Occipital lobe (tissue), 2 donors: ENCODE data around the gene COPS4. TPM values are rescaled to one million over a fixed set of nuclear protein-coding genes. Genes with fewer than 3 reads are reported as not detected.
"Not testable (repeated sequence)": the region's sequence is repeated elsewhere in the genome, so short reads cannot be mapped to it uniquely, and the experiment has no call there.

ENCODE experiments used
- DNase-seq: peaks from one replicate; lab custom pipeline; 2025; lab: John Stamatoyannopoulos, UW
- total RNA-seq: library from RNA; depleted of rRNA; stranded (reverse); fragments of >200 nt; gene quantifications from one replicate; pipeline ENCODE4 v1.2.3, GENCODE V29; 2014

COPS4 gene
- total RNA-seq, 1 donor from 2014 or later, result 155 TPM

- not testable (repeated sequence) for DNase-seq
These were observed 11.4 kb upstream of the COPS4 start for GRCh38 chr4:83023599-83023998.

DNA sequence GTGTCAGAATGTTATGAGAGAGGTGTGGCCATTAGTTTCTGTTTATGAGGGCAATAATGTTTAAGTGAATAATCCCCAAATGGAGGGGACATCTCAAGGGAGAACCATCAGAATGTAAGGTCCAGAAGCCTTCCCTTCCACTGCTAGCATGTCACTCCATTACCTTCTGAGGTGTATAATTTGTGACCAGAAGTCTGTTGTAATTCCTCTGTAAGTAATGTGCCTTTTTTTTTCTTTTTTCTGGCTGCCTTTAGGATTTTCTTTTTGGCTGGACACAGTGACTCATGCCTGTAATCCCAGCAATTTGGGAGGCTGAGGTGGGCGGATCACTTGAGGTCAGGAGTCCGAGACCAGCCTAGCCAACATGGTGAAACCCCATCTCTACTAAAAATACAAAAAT, 10.8 kb upstream of the COPS4 start:
- no peak for DNase-seq

GRCh38 chr4:83025563-83025962, 9.4 kb upstream of the COPS4 start:
- no peak for DNase-seq

DNA sequence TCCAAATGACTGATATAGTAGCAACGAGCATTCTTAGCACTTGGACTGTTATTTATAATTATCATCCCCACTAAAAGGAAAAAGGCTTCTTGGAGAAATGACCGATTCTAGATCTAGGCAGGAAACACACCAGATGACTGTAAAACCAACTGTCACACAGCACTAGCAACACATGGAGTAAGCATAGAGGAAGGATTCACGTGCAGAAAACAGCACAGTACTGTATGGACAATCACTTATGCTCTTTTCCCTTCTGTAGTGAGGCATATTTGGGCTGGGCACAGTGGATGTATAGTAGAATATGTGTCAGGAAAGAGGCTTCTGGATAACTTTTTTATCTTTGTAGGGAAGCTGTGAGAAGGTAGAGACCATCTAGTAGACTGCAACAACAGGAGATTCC, 6.0 kb upstream of the COPS4 start:
- DNase-seq, result no peak

GRCh38 chr4:83029688-83030087, 5.3 kb upstream of the COPS4 start:
- DNase-seq, result no peak

GRCh38 chr4:83036991-83037665, 2.1 kb downstream of the COPS4 start:
- no peak for DNase-seq

DNA sequence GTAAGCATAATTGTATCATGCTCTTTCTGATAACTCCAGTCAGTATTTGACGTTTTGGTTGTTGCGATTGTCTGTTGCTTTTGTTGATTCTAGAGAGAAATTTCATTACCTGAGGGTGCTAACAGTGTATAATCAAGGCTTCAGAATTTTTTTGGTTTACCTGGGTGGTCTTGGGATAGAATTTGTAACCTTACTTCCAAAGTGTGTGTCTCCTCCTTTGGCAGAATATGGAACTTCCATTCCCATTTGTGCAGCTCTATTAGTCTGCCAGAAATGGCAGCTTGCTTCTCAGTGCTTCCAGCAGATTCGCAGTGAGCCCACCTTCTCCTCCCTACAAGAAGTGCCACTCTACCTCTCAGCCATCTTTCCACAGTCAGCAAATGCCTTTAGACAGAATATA, 5.3 kb downstream of the COPS4 start:
- DNase-seq, result no peak

GRCh38 chr4:83043157-83043556, 8.2 kb downstream of the COPS4 start:
- not testable (repeated sequence) for DNase-seq

- no peak for DNase-seq
These were observed 8.9 kb downstream of the COPS4 start for GRCh38 chr4:83043801-83044407.

DNA sequence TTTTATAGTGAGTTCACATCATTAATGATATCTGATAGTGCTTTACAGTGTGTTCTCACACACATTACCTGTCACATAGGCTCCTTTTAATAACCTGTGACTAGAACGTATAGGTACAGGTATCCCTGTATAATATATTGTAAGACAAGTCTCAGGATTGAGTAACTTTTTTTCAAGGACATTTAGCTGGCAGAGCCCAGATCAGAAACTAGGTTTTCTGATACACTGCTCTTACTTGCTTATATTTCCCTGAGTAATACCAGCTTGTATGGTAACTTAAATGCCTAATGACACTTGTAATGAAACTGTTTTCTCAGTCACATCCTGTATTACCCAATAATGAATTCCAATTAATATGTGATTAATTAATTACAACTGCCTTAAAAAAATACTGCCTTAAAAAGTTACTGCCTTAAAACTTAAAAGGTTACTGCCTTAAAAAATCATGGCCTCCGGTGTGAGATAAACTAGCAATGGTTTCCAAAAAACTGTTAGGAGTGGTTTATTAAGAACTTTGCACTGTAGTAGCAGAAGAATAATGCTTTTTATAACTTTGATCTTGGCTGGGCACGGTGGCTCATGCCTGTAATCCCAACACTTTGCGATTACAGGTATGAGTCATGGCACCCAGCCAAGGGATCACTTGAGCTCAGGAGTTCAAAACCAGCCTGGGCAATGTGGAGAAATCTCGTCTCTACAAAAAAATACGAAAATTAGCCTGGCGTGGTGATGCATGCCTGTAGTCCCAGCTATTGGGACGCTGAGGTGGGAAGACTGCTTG, 11.9 kb downstream of the COPS4 start:
- DNase-seq, result no peak

GRCh38 chr4:83048781-83049180, 13.8 kb downstream of the COPS4 start:
- not testable (repeated sequence) for DNase-seq

DNA sequence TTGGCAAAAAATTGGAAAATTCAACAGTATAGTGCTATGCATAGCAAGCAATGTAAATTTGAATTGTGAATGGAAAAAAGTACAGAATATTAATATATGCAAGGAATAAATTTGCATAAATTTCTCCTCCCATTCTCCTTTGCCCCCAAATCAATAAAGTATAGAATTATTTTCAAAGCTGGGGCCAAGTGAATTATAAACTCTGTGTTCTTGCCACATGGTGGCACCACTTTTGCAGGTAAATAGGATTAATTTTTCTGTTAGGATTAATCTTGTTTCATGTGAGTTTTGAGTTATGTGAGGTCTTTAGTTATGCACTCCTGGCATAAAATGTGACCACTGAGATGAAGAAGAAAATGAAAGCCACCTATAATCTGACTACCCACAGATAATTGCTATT, 19.9 kb downstream of the COPS4 start:
- DNase-seq, result no peak

DNA sequence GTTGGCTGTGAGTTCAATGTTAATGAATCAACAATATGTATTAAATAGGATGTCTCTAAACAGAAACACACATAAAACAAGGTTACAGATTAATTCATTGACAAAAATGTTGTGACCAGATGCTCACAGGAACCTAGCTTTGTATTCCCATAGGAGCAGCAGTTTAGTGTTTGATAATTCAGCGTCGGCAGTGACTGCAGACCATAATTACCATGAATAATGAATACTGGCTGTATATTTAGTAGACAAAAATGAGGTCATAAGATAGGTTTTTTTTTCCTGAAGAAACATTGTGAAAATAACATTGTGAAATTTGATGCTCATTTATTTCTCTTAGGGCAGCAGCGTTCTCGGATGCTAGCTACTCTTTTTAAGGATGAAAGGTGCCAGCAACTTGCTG, 27.8 kb downstream of the COPS4 start:
- no peak for DNase-seq

GRCh38 chr4:83065266-83065665, 30.3 kb downstream of the COPS4 start:
- no peak for DNase-seq

- DNase-seq, result no peak
These were observed 32.2 kb downstream of the COPS4 start for GRCh38 chr4:83067058-83067639.

DNA sequence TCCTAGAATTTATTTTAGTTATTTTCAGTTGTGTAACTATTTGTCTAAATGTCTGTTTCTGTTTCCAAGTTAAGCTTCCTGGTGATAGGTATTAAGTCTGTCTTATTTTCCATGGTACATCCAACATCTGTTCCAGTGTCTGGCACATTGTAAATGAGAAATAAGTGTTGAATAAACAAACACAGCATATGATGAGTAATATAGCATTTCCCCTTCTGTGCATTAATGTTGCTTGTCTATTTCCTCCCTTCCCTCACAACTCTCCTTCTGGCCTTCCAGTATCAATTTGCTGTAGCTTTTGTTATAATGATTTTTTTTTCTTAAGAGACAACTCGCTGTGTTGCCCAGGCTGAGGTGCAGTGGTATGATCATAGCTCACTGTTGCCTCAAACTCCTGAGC, 36.1 kb downstream of the COPS4 start:
- no peak for DNase-seq

- DNase-seq, result no peak
These were observed 39.2 kb downstream of the COPS4 start for GRCh38 chr4:83074086-83074704.

DNA sequence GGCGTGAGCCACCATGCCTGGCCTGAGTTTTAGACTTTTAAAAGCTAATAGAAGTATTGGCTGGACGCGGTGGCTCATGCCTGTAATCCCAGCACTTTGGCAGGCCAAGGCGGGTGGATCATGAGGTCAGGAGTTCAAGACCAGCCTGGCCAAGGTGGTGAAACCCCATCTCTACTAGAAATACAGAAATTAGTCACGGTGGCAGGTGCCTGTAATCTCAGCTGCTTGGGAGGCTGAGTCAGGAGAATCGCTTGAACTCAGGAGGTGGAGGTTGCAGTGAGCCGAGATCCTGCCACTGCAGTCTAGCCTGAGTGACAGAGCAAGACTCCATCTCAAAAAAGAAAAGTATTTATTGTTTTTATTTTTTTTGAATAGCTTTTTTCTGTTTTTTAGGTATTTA, 39.8 kb downstream of the COPS4 start:
- not testable (repeated sequence) for DNase-seq

- no peak for DNase-seq
These were observed 40.5 kb downstream of the COPS4 start for GRCh38 chr4:83075311-83076095.

DNA sequence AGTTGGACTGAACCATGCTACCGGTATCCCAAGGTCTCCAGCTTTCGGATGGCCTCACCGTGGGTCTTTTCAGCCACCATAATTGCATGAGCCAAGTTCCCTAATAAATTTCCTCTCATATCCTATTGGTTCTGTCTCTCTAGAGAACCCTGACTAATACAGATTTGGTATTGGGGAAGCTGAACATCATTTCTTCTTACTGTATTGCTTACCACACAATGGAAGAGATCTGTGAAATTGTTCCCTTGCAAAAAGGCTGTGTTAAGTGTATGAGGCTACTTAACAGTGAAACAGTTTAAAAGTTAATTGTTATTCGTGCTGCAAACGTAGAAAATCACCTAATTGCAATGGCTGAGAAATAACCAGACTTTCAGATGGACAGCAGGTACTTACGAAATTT, 45.6 kb downstream of the COPS4 start:
- no peak for DNase-seq

DNA sequence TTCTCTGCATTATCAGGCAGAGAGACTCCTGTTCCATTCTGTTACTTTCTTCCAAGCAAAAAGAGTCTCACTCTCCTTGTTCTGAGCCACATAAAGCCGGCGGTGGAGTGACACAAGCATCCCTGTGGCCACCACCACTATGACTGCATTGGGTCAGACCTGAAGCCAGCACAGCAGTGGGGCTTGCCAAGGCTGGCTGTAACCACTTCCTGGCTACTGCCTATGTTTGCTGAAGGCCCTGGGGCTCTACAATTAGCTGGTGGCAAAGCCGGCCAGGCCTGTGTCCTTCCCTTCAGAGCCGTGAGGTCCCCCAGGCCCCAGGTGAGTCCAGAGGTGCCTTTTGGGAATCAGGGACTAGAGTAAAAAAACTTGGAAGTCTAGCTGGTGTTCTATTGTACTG, 47.8 kb downstream of the COPS4 start:
- DNase-seq, result no peak
